HG03064 (cell line): Measurements from ENCODE around the gene COQ3.
"Not testable (repeated sequence)": the region's sequence is repeated elsewhere in the genome, so short reads cannot be mapped to it uniquely, and the experiment has no call there.

Experiments
- ATAC-seq: cut with Tn5 transposase; IDR thresholded peaks from one replicate; pipeline ENCODE4 v1.9.1; 2021; ENCODE audit warnings: low read depth; ENCODE audit not compliant: unreplicated experiment

COQ3 gene

GRCh38 chr6:99335298-99335697, 58.7 kb downstream of the COQ3 start:
- not testable (repeated sequence) for ATAC-seq

GRCh38 chr6:99334526-99335127, 59.4 kb downstream of the COQ3 start:
- ATAC-seq: no peak

DNA sequence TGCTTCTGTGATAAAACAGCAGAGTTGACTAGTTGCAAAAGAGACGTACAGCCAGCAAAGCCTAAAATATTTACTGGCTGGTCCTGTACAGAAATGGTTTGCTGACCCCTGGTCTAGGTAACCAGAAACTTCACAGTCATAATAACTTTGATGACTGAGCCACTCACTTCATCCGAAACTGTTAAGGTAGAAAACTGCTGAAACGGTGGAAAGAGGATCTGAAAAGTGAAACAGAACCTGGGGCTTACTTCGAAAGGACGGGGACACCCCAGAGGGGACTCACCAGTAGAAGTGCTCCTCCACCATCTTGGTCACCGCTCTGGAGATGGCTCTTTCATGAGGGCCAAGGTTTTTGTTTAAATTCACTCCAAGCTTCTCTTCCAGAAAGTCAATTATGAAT, 60.9 kb downstream of the COQ3 start:
- peak; percentile 95 for ATAC-seq

- ATAC-seq: no peak
Observed at GRCh38 chr6:99331531-99331930, 62.5 kb downstream of the COQ3 start.

DNA sequence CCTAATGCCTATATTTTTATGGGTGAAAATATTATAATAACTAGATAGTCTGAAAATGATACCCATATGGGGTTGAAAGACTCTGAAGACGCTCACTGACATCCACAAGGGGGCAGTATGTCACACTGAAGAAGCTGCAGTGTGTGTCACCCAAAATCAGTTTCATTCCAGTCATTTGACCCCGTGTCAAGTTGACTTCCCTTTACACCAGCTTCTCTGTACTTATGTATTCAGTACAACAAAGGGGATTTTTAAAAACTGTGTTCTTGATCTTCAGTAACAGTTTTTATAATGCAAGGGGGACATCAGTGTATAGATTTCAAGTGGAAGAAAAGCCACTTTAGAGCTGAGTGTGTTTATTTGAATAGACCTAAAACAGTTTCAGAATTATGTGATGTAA, 63.8 kb downstream of the COQ3 start:
- peak; percentile 71 for ATAC-seq

- ATAC-seq: no peak
Observed at GRCh38 chr6:99324996-99325395, 69.0 kb downstream of the COQ3 start.
